ENCODE measurements around the gene MAG. TPM values are rescaled to one million over a fixed set of nuclear protein-coding genes. Genes with fewer than 3 reads are reported as not detected.

Gene MAG
- total and polyA plus RNA-seq, 9 of the 15 experiments (the other 6 are each of a cell fraction or from before 2014, with no cell fraction given) = 0.11 to 10.0 (median 1.6) TPM

GRCh38 chr19:35306473-35307246, 14.7 kb downstream of the MAG start (continued):
- TF ChIP-seq GTF3C2 (IDR thresholded peaks at IDR 0.05; ENCODE audit: borderline replicate concordance, extremely low read depth, insufficient read length) (no peak), PTTG1 (tag; IDR thresholded peaks at IDR 0.05; ENCODE audit: low read depth) (no peak), CCNT2 (IDR thresholded peaks at IDR 0.05; ENCODE audit: borderline replicate concordance, extremely low read depth, insufficient read length, low read depth, low read length) (no peak), MTA1 (IDR thresholded peaks at IDR 0.05; ENCODE audit: borderline replicate concordance) (no peak), E2F3 (CRISPR knock-in tag; IDR thresholded peaks at IDR 0.05) (no peak), YY1 (IDR thresholded peaks at IDR 0.05; ENCODE audit: borderline replicate concordance in 1 of 3, control insufficient read depth in 1 of 3, extremely low read depth in 1 of 3, insufficient read depth in 3 of 3, insufficient read length in 1 of 3, insufficient replicate concordance in 2 of 3, low read depth in 1 of 3, low read length in 2 of 3) (no peak), ZNF239 (CRISPR knock-in tag; IDR thresholded peaks at IDR 0.05) (no peak), E2F5 (CRISPR knock-in tag; IDR thresholded peaks at IDR 0.05) (no peak), WHSC1 (IDR thresholded peaks at IDR 0.05; ENCODE audit: low read length) (no peak), PCBP1 (IDR thresholded peaks at IDR 0.05; ENCODE audit: low read depth, low read length, poor library complexity, severe bottlenecking) (no peak), ARID2 (IDR thresholded peaks at IDR 0.05) (no peak), SRSF9 (IDR thresholded peaks at IDR 0.05; ENCODE audit: borderline replicate concordance, low read depth, low read length) (no peak), RCOR1 (IDR thresholded peaks at IDR 0.05; ENCODE audit: borderline replicate concordance in 1 of 2, low read depth in 2 of 2, low read length in 2 of 2) (no peak; a peak in 1 of 4 replicates), NFIC (IDR thresholded peaks at IDR 0.05) (peak; percentile 84), ZNF445 (CRISPR knock-in tag; IDR thresholded peaks at IDR 0.05; ENCODE audit: low read depth) (no peak), NFE2L1 (tag; IDR thresholded peaks at IDR 0.05; ENCODE audit: borderline replicate concordance, low read depth) (no peak), FIP1L1 (IDR thresholded peaks at IDR 0.05; ENCODE audit: low read depth, low read length, poor library complexity, severe bottlenecking) (no peak), ARNT (IDR thresholded peaks at IDR 0.05) (peak; percentile 50 to 67; a peak in 1 of 4 replicates), TEAD4 (IDR thresholded peaks at IDR 0.05; ENCODE audit: low read length) (no peak), TEAD4 (CRISPR knock-in tag; IDR thresholded peaks at IDR 0.05; ENCODE audit: borderline replicate concordance) (no peak), CC2D1A (IDR thresholded peaks at IDR 0.05) (no peak; the same call in 1 of the 2 replicates), TEAD1 (CRISPR knock-in tag; IDR thresholded peaks at IDR 0.05) (no peak), ZNF324 (CRISPR knock-in tag; IDR thresholded peaks at IDR 0.05) (no peak), CBX1 (IDR thresholded peaks at IDR 0.05; ENCODE audit: low read depth) (0 out of 2 replicates have a peak, but pooled peaks have one; percentile 52)

Measured in K562 (cell line).